Stimulated activated CD4-positive, alpha-beta T cell treated with anti-CD3 and anti-CD28 coated beads, Interleukin-12 subunit alpha, Interleukin-12 subunit beta, amount 100 ng/mL, for 48 hours (primary cell): ENCODE measurements around the gene SH3GL2.

Source experiments
- DNase-seq, 3 donors: peaks; one replicate each; pipeline ENCODE4 v3.0.0-alpha.2; 2020; ENCODE audit warnings: low read depth in 2 of 3, low spot score in 1 of 3

Gene SH3GL2

GRCh38 chr9:17609312-17610005 lies 30.6 kb downstream of the SH3GL2 start:
- no peak for DNase-seq

GRCh38 chr9:17611342-17611741 lies 32.5 kb downstream of the SH3GL2 start:
- no peak for DNase-seq

- DNase-seq = no peak
Measured at GRCh38 chr9:17611917-17612316, 33.1 kb downstream of the SH3GL2 start.

- no peak for DNase-seq
Measured at GRCh38 chr9:17613758-17614157, 34.9 kb downstream of the SH3GL2 start.

GRCh38 chr9:17614250-17614649 lies 35.4 kb downstream of the SH3GL2 start:
- no peak for DNase-seq

- DNase-seq = no peak
Measured at GRCh38 chr9:17614903-17615302, 36.0 kb downstream of the SH3GL2 start.

GRCh38 chr9:17622141-17622540 lies 43.3 kb downstream of the SH3GL2 start:
- DNase-seq = no peak

GRCh38 chr9:17622749-17623148 lies 43.9 kb downstream of the SH3GL2 start:
- DNase-seq = no peak

- DNase-seq = no peak
Measured at GRCh38 chr9:17623965-17624364, 45.1 kb downstream of the SH3GL2 start.

GRCh38 chr9:17624571-17624970 lies 45.7 kb downstream of the SH3GL2 start:
- DNase-seq = no peak

GRCh38 chr9:17625644-17626388 lies 47.0 kb downstream of the SH3GL2 start:
- no peak for DNase-seq

GRCh38 chr9:17627641-17628040 lies 48.8 kb downstream of the SH3GL2 start:
- DNase-seq = no peak

- no peak for DNase-seq
Measured at GRCh38 chr9:17628624-17629023, 49.8 kb downstream of the SH3GL2 start.

GRCh38 chr9:17630531-17630949 lies 51.7 kb downstream of the SH3GL2 start:
- DNase-seq = no peak

GRCh38 chr9:17631396-17631795 lies 52.5 kb downstream of the SH3GL2 start:
- no peak for DNase-seq

- no peak for DNase-seq
Measured at GRCh38 chr9:17632994-17633393, 54.1 kb downstream of the SH3GL2 start.

GRCh38 chr9:17635115-17635890 lies 56.4 kb downstream of the SH3GL2 start:
- no peak for DNase-seq

- no peak for DNase-seq
Measured at GRCh38 chr9:17636349-17636748, 57.5 kb downstream of the SH3GL2 start.

- no peak for DNase-seq
Measured at GRCh38 chr9:17636821-17637220, 58.0 kb downstream of the SH3GL2 start.

- no peak for DNase-seq
Measured at GRCh38 chr9:17637229-17637628, 58.4 kb downstream of the SH3GL2 start.

- DNase-seq = no peak
Measured at GRCh38 chr9:17648516-17648915, 69.7 kb downstream of the SH3GL2 start.

GRCh38 chr9:17651725-17652124 lies 72.9 kb downstream of the SH3GL2 start:
- DNase-seq = no peak
